Activated naive CD8-positive, alpha-beta T cell treated with anti-CD3 and anti-CD28 coated beads, Interleukin-2, amount 50 U/mL, for 24 hours (primary cell): ENCODE measurements around the gene SETDB2.

Experiments used
- ATAC-seq: fragments of 150-1000 bp; cut with Tn5 transposase; one replicate; pipeline ENCODE4 v1.10.0; 2021
- DNase-seq: peaks from one replicate; pipeline ENCODE4 v3.0.0; 2021
- H3K27ac Mint-ChIP-seq: one replicate; pipeline ENCODE4 v1.8.0; 2021; ENCODE audit warnings: mild to moderate bottlenecking, mixed read lengths
- H3K27me3 Mint-ChIP-seq: one replicate; pipeline ENCODE4 v1.8.0; 2021; ENCODE audit warnings: mixed read lengths
- H3K36me3 Mint-ChIP-seq: one replicate; pipeline ENCODE4 v1.8.0; 2021; ENCODE audit warnings: low read depth, mixed read lengths
- H3K4me1 Mint-ChIP-seq: one replicate; pipeline ENCODE4 v1.8.0; 2021; ENCODE audit warnings: mixed read lengths
- H3K4me3 Mint-ChIP-seq: one replicate; pipeline ENCODE4 v1.8.0; 2021; ENCODE audit warnings: mild to moderate bottlenecking, moderate library complexity, mixed read lengths
- H3K9me3 Mint-ChIP-seq: one replicate; pipeline ENCODE4 v1.8.0; 2021; ENCODE audit warnings: mixed read lengths

SETDB2 gene

DNA sequence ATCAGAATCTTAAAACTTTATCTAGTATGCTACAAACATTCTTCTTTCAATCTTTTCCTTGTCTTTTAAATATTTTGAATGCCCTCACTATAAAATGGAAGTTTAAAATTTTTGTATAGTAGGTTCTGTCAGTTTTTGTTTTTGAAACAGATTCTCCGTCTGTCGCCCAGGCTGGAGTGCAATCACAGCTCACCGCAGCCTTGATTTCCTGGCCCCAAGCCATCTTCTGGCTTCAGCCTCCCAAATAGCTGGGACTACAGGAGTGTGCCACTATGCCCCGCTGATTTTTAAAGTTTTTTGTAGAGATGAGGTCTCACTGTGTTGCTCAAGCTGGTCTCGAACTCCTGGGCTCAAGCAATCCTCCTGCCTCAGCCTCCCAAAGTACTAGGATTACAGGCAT lies 72.4 kb downstream of the SETDB2 start:
- H3K36me3 Mint-ChIP-seq = peaks cover 40% of the 10 kb centered on the region
- H3K4me3 Mint-ChIP-seq = no peak overlapping the region
- H3K4me1 Mint-ChIP-seq = no peaks in the 10 kb centered on the region
- DNase-seq = no peak
- ATAC-seq = no peak
- H3K9me3 Mint-ChIP-seq = no peaks in the 10 kb centered on the region
- H3K27me3 Mint-ChIP-seq = no peaks in the 10 kb centered on the region
- H3K27ac Mint-ChIP-seq = no peak overlapping the region

GRCh38 chr13:49517461-49517860 lies 73.4 kb downstream of the SETDB2 start:
- H3K27ac Mint-ChIP-seq = no peak overlapping the region
- DNase-seq = no peak
- peaks cover 31% of the 10 kb centered on the region for H3K36me3 Mint-ChIP-seq
- H3K4me1 Mint-ChIP-seq = no peaks in the 10 kb centered on the region
- H3K27me3 Mint-ChIP-seq = no peaks in the 10 kb centered on the region
- ATAC-seq = no peak
- H3K9me3 Mint-ChIP-seq = no peaks in the 10 kb centered on the region
- H3K4me3 Mint-ChIP-seq = no peak overlapping the region

GRCh38 chr13:49521224-49521623 lies 77.2 kb downstream of the SETDB2 start:
- H3K27ac Mint-ChIP-seq = no peak overlapping the region
- DNase-seq (no peak), ATAC-seq (no peak)
- no peaks in the 10 kb centered on the region for H3K4me1 Mint-ChIP-seq
- peaks cover 30% of the 10 kb centered on the region for H3K36me3 Mint-ChIP-seq
- H3K9me3 Mint-ChIP-seq = no peaks in the 10 kb centered on the region
- no peak overlapping the region for H3K4me3 Mint-ChIP-seq
- no peaks in the 10 kb centered on the region for H3K27me3 Mint-ChIP-seq

GRCh38 chr13:49524740-49525501 lies 80.8 kb downstream of the SETDB2 start:
- Mint-ChIP-seq H3K27me3 (no peaks in the 10 kb centered on the region), H3K4me1 (no peaks in the 10 kb centered on the region), H3K36me3 (peaks cover 38% of the 10 kb centered on the region), H3K9me3 (no peaks in the 10 kb centered on the region), H3K27ac (peak overlapping the region; percentile 53), H3K4me3 (no peak overlapping the region)
- ATAC-seq (no peak), DNase-seq (no peak)

DNA sequence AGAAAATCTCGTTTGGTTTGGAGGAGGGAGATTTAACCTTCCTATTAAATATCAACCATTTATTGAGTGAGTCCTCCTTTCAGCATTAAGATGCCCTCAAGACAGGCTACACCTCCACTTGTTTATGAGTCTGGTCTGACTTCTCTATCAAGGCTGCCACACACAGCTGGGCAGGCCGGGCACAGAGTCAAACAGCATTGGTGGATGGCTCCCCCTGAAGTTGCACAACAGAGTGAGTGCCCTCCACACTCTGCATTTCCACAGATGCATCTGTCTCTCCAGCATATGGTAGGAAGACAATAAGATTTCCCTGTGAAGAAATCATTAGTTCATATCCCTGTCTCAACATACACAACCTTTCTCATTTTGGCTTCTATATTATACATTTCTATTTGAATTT lies 83.0 kb downstream of the SETDB2 start:
- H3K27me3 Mint-ChIP-seq = no peaks in the 10 kb centered on the region
- DNase-seq = no peak
- no peaks in the 10 kb centered on the region for H3K9me3 Mint-ChIP-seq
- H3K4me3 Mint-ChIP-seq = no peak overlapping the region
- peaks cover 38% of the 10 kb centered on the region for H3K36me3 Mint-ChIP-seq
- peaks cover 7% of the 10 kb centered on the region for H3K4me1 Mint-ChIP-seq
- no peak overlapping the region for H3K27ac Mint-ChIP-seq
- no peak for ATAC-seq

- peaks cover 38% of the 10 kb centered on the region for H3K36me3 Mint-ChIP-seq
- DNase-seq = no peak
Observed at GRCh38 chr13:49528161-49528560, 84.1 kb downstream of the SETDB2 start.

GRCh38 chr13:49530457-49530856 lies 86.4 kb downstream of the SETDB2 start:
- H3K4me3 Mint-ChIP-seq = no peak overlapping the region
- H3K27me3 Mint-ChIP-seq = no peaks in the 10 kb centered on the region
- H3K27ac Mint-ChIP-seq = peak overlapping the region; percentile 55
- DNase-seq (peak; percentile 12), ATAC-seq (peak; percentile 21)
- H3K9me3 Mint-ChIP-seq = no peaks in the 10 kb centered on the region
- peaks cover 35% of the 10 kb centered on the region for H3K36me3 Mint-ChIP-seq
- peaks cover 15% of the 10 kb centered on the region for H3K4me1 Mint-ChIP-seq

More at GRCh38 chr13:49528161-49528560, 84.1 kb downstream of the SETDB2 start:
- Mint-ChIP-seq H3K27me3 (no peaks in the 10 kb centered on the region), H3K27ac (no peak overlapping the region), H3K4me1 (peaks cover 12% of the 10 kb centered on the region), H3K4me3 (no peak overlapping the region), H3K9me3 (no peaks in the 10 kb centered on the region)
- no peak for ATAC-seq

GRCh38 chr13:49532593-49532992 lies 88.5 kb downstream of the SETDB2 start:
- H3K36me3 Mint-ChIP-seq = peaks cover 26% of the 10 kb centered on the region
- H3K27ac Mint-ChIP-seq = no peak overlapping the region
- ATAC-seq = no peak
- H3K4me3 Mint-ChIP-seq = no peak overlapping the region
- no peaks in the 10 kb centered on the region for H3K9me3 Mint-ChIP-seq
- DNase-seq = no peak
- H3K4me1 Mint-ChIP-seq = peaks cover 15% of the 10 kb centered on the region
- no peaks in the 10 kb centered on the region for H3K27me3 Mint-ChIP-seq

DNA sequence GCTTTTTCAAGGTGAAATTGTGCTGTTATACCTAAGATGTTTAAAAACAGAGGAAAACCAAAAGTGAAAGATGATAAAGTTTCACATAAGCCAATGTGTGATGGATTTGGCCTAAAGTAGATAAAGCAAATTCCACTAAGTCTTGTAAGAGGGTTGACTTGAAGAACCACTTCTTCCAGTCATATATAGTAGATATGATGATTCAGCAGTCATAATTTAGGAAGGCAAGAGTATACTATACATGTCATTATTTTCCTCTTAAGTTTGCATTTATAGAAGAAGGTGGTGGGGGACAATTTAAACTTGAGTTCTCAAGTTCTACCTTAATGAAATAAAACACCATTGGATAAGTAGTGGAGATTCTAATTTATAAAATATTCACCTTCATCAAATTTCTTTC lies 88.9 kb downstream of the SETDB2 start:
- Mint-ChIP-seq H3K4me3 (no peak overlapping the region), H3K9me3 (no peaks in the 10 kb centered on the region), H3K27ac (no peak overlapping the region), H3K4me1 (peaks cover 15% of the 10 kb centered on the region), H3K27me3 (no peaks in the 10 kb centered on the region), H3K36me3 (peaks cover 26% of the 10 kb centered on the region)
- DNase-seq (no peak), ATAC-seq (no peak)

GRCh38 chr13:49533591-49534269 lies 89.7 kb downstream of the SETDB2 start:
- Mint-ChIP-seq H3K27me3 (no peaks in the 10 kb centered on the region), H3K36me3 (peaks cover 25% of the 10 kb centered on the region), H3K4me3 (no peak overlapping the region), H3K27ac (no peak overlapping the region), H3K9me3 (no peaks in the 10 kb centered on the region), H3K4me1 (peaks cover 15% of the 10 kb centered on the region)
- ATAC-seq (no peak), DNase-seq (no peak)

DNA sequence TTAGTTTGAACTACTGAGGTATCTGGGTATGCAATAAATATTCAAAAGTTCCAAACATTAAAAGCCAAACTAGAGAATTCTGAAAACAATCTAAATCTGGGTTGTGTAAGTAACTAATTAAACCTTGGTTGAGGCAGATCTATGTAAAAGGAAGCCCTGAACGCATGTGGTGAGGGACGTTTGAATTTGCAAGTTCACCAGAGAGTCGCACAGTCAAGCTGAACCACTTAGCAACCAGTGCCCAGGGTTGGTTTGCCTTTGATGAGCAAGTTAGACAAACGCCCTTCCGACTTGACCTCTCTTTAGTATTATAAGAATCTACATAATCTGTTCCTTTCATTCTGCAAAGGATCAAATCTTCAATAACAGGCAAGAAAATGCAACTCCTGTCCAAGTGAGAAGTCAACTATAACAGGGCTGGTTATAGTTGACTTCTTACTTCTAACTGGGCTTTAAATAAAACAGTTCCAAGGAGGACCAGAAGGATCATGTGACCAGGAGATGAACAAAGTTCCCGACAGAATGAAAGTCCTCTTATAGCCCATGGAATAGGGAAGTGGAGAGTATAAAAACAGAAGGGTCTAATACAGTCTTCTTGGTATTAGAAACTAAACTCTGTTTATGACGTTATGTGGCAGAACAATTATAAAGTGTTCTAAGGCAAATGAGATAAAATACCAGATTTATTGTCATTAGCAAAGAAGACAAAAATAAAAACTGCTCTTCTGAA lies 92.2 kb downstream of the SETDB2 start:
- no peaks in the 10 kb centered on the region for H3K9me3 Mint-ChIP-seq
- peaks cover 32% of the 10 kb centered on the region for H3K4me1 Mint-ChIP-seq
- DNase-seq (no peak), ATAC-seq (no peak)
- H3K36me3 Mint-ChIP-seq = peaks cover 28% of the 10 kb centered on the region
- no peak overlapping the region for H3K4me3 Mint-ChIP-seq
- no peak overlapping the region for H3K27ac Mint-ChIP-seq
- no peaks in the 10 kb centered on the region for H3K27me3 Mint-ChIP-seq

GRCh38 chr13:49538404-49538803 lies 94.3 kb downstream of the SETDB2 start:
- H3K9me3 Mint-ChIP-seq = no peaks in the 10 kb centered on the region
- DNase-seq = no peak
- no peak for ATAC-seq
- H3K4me3 Mint-ChIP-seq = no peak overlapping the region
- peaks cover 28% of the 10 kb centered on the region for H3K36me3 Mint-ChIP-seq
- no peaks in the 10 kb centered on the region for H3K27me3 Mint-ChIP-seq
- no peak overlapping the region for H3K27ac Mint-ChIP-seq
- H3K4me1 Mint-ChIP-seq = peaks cover 25% of the 10 kb centered on the region

DNA sequence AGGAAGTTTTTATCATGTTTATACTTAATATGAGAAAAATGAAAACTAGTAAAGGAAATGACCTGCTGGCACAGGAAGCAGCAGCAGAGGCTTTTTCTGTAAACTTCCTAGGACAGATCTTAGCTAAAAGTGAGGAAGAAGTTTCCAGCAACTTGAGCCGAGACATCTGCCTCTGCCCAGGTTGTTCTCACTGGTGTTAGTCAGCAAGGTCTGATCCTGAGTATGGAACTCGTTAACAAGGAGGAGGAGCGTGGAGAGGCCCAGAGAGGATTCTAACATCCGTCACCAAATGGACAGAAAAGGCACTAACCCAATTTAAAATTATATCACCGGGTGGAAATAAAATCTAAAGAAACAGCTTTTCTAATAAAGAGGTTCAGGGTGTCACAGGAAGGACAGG lies 95.2 kb downstream of the SETDB2 start:
- Mint-ChIP-seq H3K36me3 (peaks cover 22% of the 10 kb centered on the region), H3K9me3 (no peaks in the 10 kb centered on the region), H3K4me1 (peaks cover 22% of the 10 kb centered on the region), H3K27ac (peak overlapping the region; percentile 49), H3K27me3 (no peaks in the 10 kb centered on the region), H3K4me3 (no peak overlapping the region)
- DNase-seq = no peak
- no peak for ATAC-seq

DNA sequence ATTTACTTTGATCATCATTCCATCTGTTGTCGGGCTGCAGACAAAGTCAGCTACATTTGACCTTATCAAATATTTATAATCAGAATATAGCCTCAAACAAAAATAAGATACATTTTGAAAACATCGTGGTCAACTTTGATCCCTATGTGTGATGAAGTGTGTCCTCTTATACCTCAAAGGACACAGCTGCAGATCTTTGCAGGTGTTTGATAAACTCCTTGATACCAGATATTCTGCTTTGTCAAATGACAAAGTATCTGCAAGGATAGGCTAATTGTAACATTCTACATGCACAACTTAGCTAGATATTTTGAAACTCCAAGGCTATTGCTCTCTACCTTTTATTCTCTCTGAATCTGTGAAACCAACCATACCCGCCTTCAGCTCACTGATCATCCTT lies 95.7 kb downstream of the SETDB2 start:
- Mint-ChIP-seq H3K36me3 (peaks cover 25% of the 10 kb centered on the region), H3K9me3 (no peaks in the 10 kb centered on the region), H3K27me3 (no peaks in the 10 kb centered on the region), H3K4me3 (no peak overlapping the region), H3K27ac (peak overlapping the region; percentile 49), H3K4me1 (peaks cover 22% of the 10 kb centered on the region)
- ATAC-seq (no peak), DNase-seq (no peak)

DNA sequence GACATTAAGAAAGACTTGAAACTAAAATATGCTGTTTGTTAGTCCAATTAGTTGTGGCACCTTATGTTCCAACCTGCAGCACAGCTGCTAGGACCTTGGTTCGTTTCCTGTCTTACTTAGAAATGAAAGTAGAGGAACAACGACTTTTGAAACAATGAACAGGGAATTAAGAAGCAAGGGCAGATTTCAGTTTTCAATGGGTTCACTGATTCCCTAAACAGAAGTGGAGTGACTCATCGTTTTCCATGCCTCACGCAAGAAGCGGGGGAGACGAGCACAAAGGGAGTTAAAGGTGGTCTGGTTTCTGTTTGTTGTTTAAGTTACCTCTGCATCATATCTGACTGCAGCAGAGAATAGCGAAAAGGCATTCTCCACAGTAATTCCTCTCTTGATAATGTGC lies 96.5 kb downstream of the SETDB2 start:
- no peak for DNase-seq
- peaks cover 25% of the 10 kb centered on the region for H3K36me3 Mint-ChIP-seq

More for the DNA sequence above, 96.5 kb downstream of the SETDB2 start:
- Mint-ChIP-seq H3K27me3 (no peaks in the 10 kb centered on the region), H3K27ac (peak overlapping the region; percentile 41), H3K4me3 (peak overlapping the region; percentile 50), H3K9me3 (no peaks in the 10 kb centered on the region), H3K4me1 (peaks cover 22% of the 10 kb centered on the region)
- peak; percentile 28 for ATAC-seq
